SK-N-SH (cell line): ENCODE data around the gene PDIA6. TPM values are rescaled to one million over a fixed set of nuclear protein-coding genes. Genes with fewer than 3 reads are reported as not detected.

Experiments
- CTCF ChIA-PET: fragments of 300-600, 350-600 bp; formaldehyde crosslinking; extraction: SDS; loops from one replicate; lab custom pipeline; 2021; lab: Yijun Ruan, JAX
- POLR2A ChIA-PET: fragments of 350-600 bp; sonication (Branson Sonifier 250); formaldehyde crosslinking; extraction: SDS; loops from one replicate; lab custom pipeline; 2020; ENCODE audit warnings: antibody characterized with exemption, inconsistent platforms; lab: Yijun Ruan, JAX
- DNase-seq: peaks from one replicate; pipeline ENCODE4 v3.0.0; 2012
- H2AFZ ChIP-seq: fragments of 200-600 bp; sonication (generic); 2 replicates; pipeline ENCODE4 v1.8.1; 2016; ENCODE audit warnings: antibody characterized with exemption, mild to moderate bottlenecking, low read depth
- H3F3A ChIP-seq: fragments of 200-600 bp; sonication (generic); replicated peaks from 2 replicates; pipeline ENCODE3; 2016; ENCODE audit warnings: antibody characterized with exemption, mild to moderate bottlenecking; ENCODE audit not compliant: insufficient read depth
- H3K27ac ChIP-seq, 2 experiments: fragments of 200-500 bp in 1 of 2; fragments of 200-600 bp in 1 of 2; sonication (Bioruptor generic) in 1 of 2; sonication (generic), shearing (Covaris generic) in 1 of 2; 2 replicates each; pipeline versions ENCODE4 v1.5.1 to v1.6.1; 2014 to 2016; ENCODE audit warnings: low read depth in 2 of 2, inconsistent platforms in 1 of 2, low read length in 1 of 2, mild to moderate bottlenecking in 1 of 2, mixed read lengths in 1 of 2
- H3K27me3 ChIP-seq: fragments of 200-600 bp; sonication (generic), shearing (Covaris generic); 2 replicates; pipeline ENCODE4 v1.6.1; 2016; ENCODE audit warnings: mixed run types; ENCODE audit not compliant: insufficient read depth
- H3K36me3 ChIP-seq, 2 experiments: fragments of 200-500 bp in 1 of 2; fragments of 200-600 bp in 1 of 2; sonication (Bioruptor generic) in 1 of 2; sonication (generic) in 1 of 2; replicated peaks in 1 of 2; 2 replicates each; pipeline versions ENCODE3 to v1.5.1; 2014 to 2016; ENCODE audit warnings: low read length in 1 of 2, mild to moderate bottlenecking in 1 of 2; ENCODE audit not compliant: insufficient read depth in 2 of 2, control insufficient read depth in 1 of 2
- H3K4me1 ChIP-seq, 2 experiments: fragments of 200-500 bp in 1 of 2; fragments of 200-600 bp in 1 of 2; sonication (Bioruptor generic) in 1 of 2; sonication (generic), shearing (Covaris generic) in 1 of 2; 2 replicates each; pipeline versions ENCODE4 v1.5.1 to v1.6.1; 2014 to 2016; ENCODE audit warnings: low read depth in 1 of 2, low read length in 1 of 2, mixed run types in 1 of 2; ENCODE audit not compliant: insufficient read depth in 2 of 2, control insufficient read depth in 1 of 2
- H3K4me2 ChIP-seq: fragments of 200-600 bp; sonication (generic), shearing (Covaris generic); 2 replicates; pipeline ENCODE4 v1.6.1; 2017; ENCODE audit warnings: mixed run types
- H3K4me3 ChIP-seq, 2 experiments: fragments of 200-500 bp in 1 of 2; fragments of 200-600 bp in 1 of 2; sonication (Bioruptor generic) in 1 of 2; sonication (generic), shearing (Covaris generic) in 1 of 2; 2 replicates each; pipeline versions ENCODE4 v1.5.1 to v1.8.1; 2014 to 2016; ENCODE audit warnings: low read depth in 2 of 2, inconsistent platforms in 1 of 2, low read length in 1 of 2, mild to moderate bottlenecking in 1 of 2, mixed read lengths in 1 of 2, moderate library complexity in 1 of 2
- H3K79me2 ChIP-seq: fragments of 200-600 bp; sonication (generic); 2 replicates; pipeline ENCODE4 v1.8.1; 2017; ENCODE audit warnings: mild to moderate bottlenecking; ENCODE audit not compliant: insufficient read depth
- H3K9ac ChIP-seq: fragments of 200-600 bp; sonication (generic); 2 replicates; pipeline ENCODE4 v1.6.1; 2017; ENCODE audit warnings: mixed run types
- H3K9me2 ChIP-seq: fragments of 200-600 bp; sonication (generic); 2 replicates; pipeline ENCODE4 v1.6.1; 2017; ENCODE audit warnings: mixed run types
- H3K9me3 ChIP-seq: fragments of 200-600 bp; sonication (generic); 2 replicates; pipeline ENCODE4 v1.6.1; 2017; ENCODE audit warnings: mixed run types, mild to moderate bottlenecking, moderate library complexity
- H4K20me1 ChIP-seq: fragments of 200-600 bp; sonication (generic); 2 replicates; pipeline ENCODE4 v1.6.1; 2017; ENCODE audit warnings: mild to moderate bottlenecking, mixed run types; ENCODE audit not compliant: insufficient read depth
- CHD2 ChIP-seq: fragments of 150-350 bp; IDR thresholded peaks from 2 replicates; pipeline ENCODE4 v1.6.1; 2018; ENCODE audit warnings: low read length; ENCODE audit not compliant: partially characterized antibody
- ELF1 ChIP-seq: IDR thresholded peaks from 2 replicates; pipeline ENCODE4 v1.4.0; 2012
- FOXM1 ChIP-seq: IDR thresholded peaks from 2 replicates; pipeline ENCODE4 v1.4.0; 2012; ENCODE audit warnings: low read depth, mild to moderate bottlenecking
- GABPA ChIP-seq: IDR thresholded peaks from 2 replicates; pipeline ENCODE4 v1.4.0; 2012; ENCODE audit warnings: low read depth, mild to moderate bottlenecking
- IRF3 ChIP-seq: fragments of 150-350 bp; IDR thresholded peaks from 2 replicates; pipeline ENCODE4 v1.6.1; 2016; ENCODE audit warnings: mild to moderate bottlenecking, low read depth, low read length
- JUND ChIP-seq: IDR thresholded peaks from 2 replicates; pipeline ENCODE4 v1.4.0; 2012
- NRF1 ChIP-seq: IDR thresholded peaks from 2 replicates; pipeline ENCODE4 v1.6.1; 2012; ENCODE audit warnings: low read depth, mild to moderate bottlenecking, low read length
- RAD21 ChIP-seq: IDR thresholded peaks from 2 replicates; pipeline ENCODE4 v1.6.1; 2012; ENCODE audit warnings: mild to moderate bottlenecking, low read length
- RCOR1 ChIP-seq: fragments of 150-350 bp; IDR thresholded peaks from 2 replicates; pipeline ENCODE4 v1.6.1; 2017; ENCODE audit warnings: antibody characterized with exemption, low read length
- REST ChIP-seq: IDR thresholded peaks from 2 replicates; pipeline ENCODE4 v1.6.1; 2012; ENCODE audit warnings: mild to moderate bottlenecking, low read depth, low read length, moderate library complexity
- RFX5 ChIP-seq: IDR thresholded peaks from 2 replicates; pipeline ENCODE4 v1.6.1; 2012; ENCODE audit warnings: mild to moderate bottlenecking, improper control_type of control experiment, low read length
- SMC3 ChIP-seq: IDR thresholded peaks from 2 replicates; pipeline ENCODE4 v1.6.1; 2012; ENCODE audit warnings: low read depth, low read length, improper control_type of control experiment
- TAF1 ChIP-seq: IDR thresholded peaks from 2 replicates; pipeline ENCODE4 v1.6.1; 2012; ENCODE audit warnings: low read depth, mild to moderate bottlenecking, low read length, moderate library complexity, borderline replicate concordance
- TEAD4 ChIP-seq: IDR thresholded peaks from 2 replicates; pipeline ENCODE4 v1.4.0; 2012; ENCODE audit warnings: mild to moderate bottlenecking, borderline replicate concordance; ENCODE audit not compliant: insufficient read depth
- USF1 ChIP-seq: IDR thresholded peaks from 2 replicates; pipeline ENCODE4 v1.4.0; 2012; ENCODE audit warnings: low read depth, borderline replicate concordance
- USF2 ChIP-seq: fragments of 150-350 bp; IDR thresholded peaks from 2 replicates; pipeline ENCODE4 v1.6.1; 2017; ENCODE audit warnings: antibody characterized with exemption, low read length, low read depth, borderline replicate concordance
- WGBS: methylation state at CpG from one replicate; pipeline ENCODE4 v1.1.6; 2017; ENCODE audit warnings: low lambda C conversion rate; 5-methylcytosine and 5-hydroxymethylcytosine counted together
- polyA plus RNA-seq, 3 experiments: library from polyadenylated mRNA; depleted of rRNA; stranded (reverse); fragments of >200 nt; gene quantifications; 2 replicates each; pipeline ENCODE4 v1.2.3, GENCODE V29; 2012
- small RNA-seq, 7 experiments: library from RNA; depleted of rRNA; stranded (forward); fragments of <200 nt; gene quantifications; one replicate each; pipeline ENCODE3, GENCODE V24; 2012

The PDIA6 gene
- polyA plus RNA-seq, 1 of the 3 experiments (the other 2 are of a cell fraction), result 325 TPM

- no peak for TF ChIP-seq IRF3
- TF ChIP-seq SMC3, result no peak
- no peak for TF ChIP-seq RAD21
These were observed 78.6 kb downstream of the PDIA6 start (continued) for GRCh38 chr2:10733980-10734379.

GRCh38 chr2:10733566-10733925, 79.0 kb downstream of the PDIA6 start:
- no peak overlapping the region for H2AFZ ChIP-seq
- no peaks in the 10 kb centered on the region for H3K79me2 ChIP-seq
- no peaks in the 10 kb centered on the region for H3K36me3 ChIP-seq
- DNase-seq, result no peak
- no peaks in the 10 kb centered on the region; a peak in 1 of 4 replicates for H3K4me1 ChIP-seq
- no peaks in the 10 kb centered on the region for H3K27me3 ChIP-seq
- TF ChIP-seq NRF1 (no peak), USF2 (no peak), RCOR1 (no peak), CHD2 (no peak), FOXM1 (no peak), USF1 (no peak), ELF1 (no peak), RFX5 (no peak), TAF1 (no peak), JUND (no peak), REST (no peak), GABPA (no peak), TEAD4 (no peak)
- no peak overlapping the region for H3K9ac ChIP-seq
- H4K20me1 ChIP-seq, result no peaks in the 10 kb centered on the region
- POLR2A ChIA-PET, result no interaction called here
- 88% methylated on average over 6 of the region's 6 CpGs for WGBS
- H3F3A ChIP-seq, result no peaks in the 10 kb centered on the region
- CTCF ChIA-PET, result interaction anchor here (1.6 to 1.9 kb wide), 2 partner anchors 12 to 99 kb away, joined by 5 to 6 read pairs; partner anchors contain the start of gene ATP6V1C2
- H3K27ac ChIP-seq, result no peak overlapping the region
- H3K9me2 ChIP-seq, result no peaks in the 10 kb centered on the region
- H3K9me3 ChIP-seq, result no peaks in the 10 kb centered on the region
- no peak overlapping the region for H3K4me3 ChIP-seq
- no peak overlapping the region for H3K4me2 ChIP-seq

Small RNA genes within 50 kb of the gene (small RNA-seq; reads per million reads assigned to genes)
- gene RNU7-138P, result 0 to 0.10 (median 0) reads per million in 7 experiments
- gene RNU7-176P, result 0 reads per million in 7 experiments

Other genes starting within 250 kb of the PDIA6 start
- gene NOL10, start 122.8 kb downstream of the PDIA6 start, polyA plus RNA-seq (2012; rRNA removed), result 12.0 and 14.3 TPM in 2 replicates
- 0.06 and 0.12 TPM in 2 replicates for gene ATP6V1C2, start 91.2 kb downstream of the PDIA6 start, polyA plus RNA-seq (2012; rRNA removed)
- gene KCNF1, start 99.1 kb upstream of the PDIA6 start, polyA plus RNA-seq (2012; rRNA removed), result 0.16 and 0.23 TPM in 2 replicates